ENCODE data around the gene TOLLIP. TPM values are rescaled to one million over a fixed set of nuclear protein-coding genes. Genes with fewer than 3 reads are reported as not detected.

The TOLLIP gene
- total RNA-seq, 5 donors from 2014 or later (not counting 1 experiment from before 2014, with no cell fraction given) = 44.4 to 54.1 (median 50.8) TPM

- no peak overlapping the region for H3K4me3 ChIP-seq (ENCODE audit: control insufficient read depth in 1 of 2, extremely low read depth in 1 of 2, low read length in 1 of 2)
- peaks cover 0 to 10% (median 4%) of the 10 kb centered on the region in 3 donors for H3K9me3 Mint-ChIP-seq
- peak overlapping the region; percentile 75 to 78 for H3K27ac Mint-ChIP-seq
- H3K27me3 ChIP-seq (replicated peaks in 1 of 2; ENCODE audit: control insufficient read depth in 2 of 2, extremely low read depth in 1 of 2, insufficient read depth in 2 of 2, low read length in 1 of 2) = no peaks in the 10 kb centered on the region
- no peaks in the 10 kb centered on the region for H3K9me3 ChIP-seq
- DNase-seq = peak in 3 of 35 experiments; percentile 17 to 25 (median 24)
- no peaks in the 10 kb centered on the region for H3K27me3 Mint-ChIP-seq
- peaks cover 10 to 13% of the 10 kb centered on the region in 2 experiments for H3K4me1 ChIP-seq (ENCODE audit: control insufficient read depth in 1 of 2, extremely low read depth in 1 of 2, insufficient read depth in 2 of 2, low read length in 2 of 2)
- no peak overlapping the region for H3K27ac ChIP-seq (ENCODE audit: low read length)
- ATAC-seq (replicated peaks in 1 of 4) = no peak
- ChIA-PET POLR2A (no interaction called here), CTCF (no interaction called here)
- H3K36me3 ChIP-seq (ENCODE audit: control insufficient read depth in 2 of 2, extremely low read depth in 1 of 2, insufficient read depth in 1 of 2, low read length in 1 of 2) = no peaks in the 10 kb centered on the region
- WGBS (ENCODE audit: insufficient coverage) = 88% methylated on average over 21 of the region's 33 CpGs
- H3K4me3 Mint-ChIP-seq = peak overlapping the region in 2 of 3 donors; percentile 55 to 71
- H3K36me3 Mint-ChIP-seq = no peaks in the 10 kb centered on the region
- H3K4me1 Mint-ChIP-seq = peaks cover 12 to 20% (median 19%) of the 10 kb centered on the region in 3 donors
Observed at GRCh38 chr11:1338201-1339065, 29.0 kb upstream of the TOLLIP start.

DNA sequence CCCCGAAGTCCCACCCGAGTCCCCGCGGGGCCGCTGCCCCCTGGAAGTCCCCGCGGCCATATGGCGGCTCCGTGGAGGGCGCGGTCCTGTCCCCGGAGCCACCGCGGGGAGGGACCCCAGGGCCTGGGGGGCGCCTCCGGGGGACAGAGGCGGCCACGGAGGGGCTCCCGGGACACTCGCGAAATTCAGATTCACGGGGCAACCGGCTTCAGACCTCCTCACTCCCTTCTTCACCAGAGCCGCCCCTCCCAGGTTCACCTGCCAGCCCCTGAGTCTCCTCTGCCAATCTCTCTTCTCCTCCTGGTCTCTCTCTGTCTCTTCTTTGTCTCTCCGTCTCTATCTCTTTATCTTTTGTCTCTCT is 28.2 kb upstream of the TOLLIP start:
- Histone ChIP-seq H3K36me3 (ENCODE audit: control insufficient read depth in 2 of 2, extremely low read depth in 1 of 2, insufficient read depth in 1 of 2, low read length in 1 of 2) (no peaks in the 10 kb centered on the region), H3K4me3 (ENCODE audit: control insufficient read depth in 1 of 2, extremely low read depth in 1 of 2, low read length in 1 of 2) (no peak overlapping the region), H3K4me1 (ENCODE audit: control insufficient read depth in 1 of 2, extremely low read depth in 1 of 2, insufficient read depth in 2 of 2, low read length in 2 of 2) (peaks cover 10 to 13% of the 10 kb centered on the region in 2 experiments), H3K9me3 (no peaks in the 10 kb centered on the region), H3K27me3 (replicated peaks in 1 of 2; ENCODE audit: control insufficient read depth in 2 of 2, extremely low read depth in 1 of 2, insufficient read depth in 2 of 2, low read length in 1 of 2) (no peaks in the 10 kb centered on the region), H3K27ac (ENCODE audit: low read length) (no peak overlapping the region)
- 58% methylated on average over 23 of the region's 25 CpGs for WGBS (ENCODE audit: insufficient coverage)
- peak overlapping the region in 2 of 3 donors; percentile 59 to 71 for H3K4me3 Mint-ChIP-seq
- H3K36me3 Mint-ChIP-seq = no peaks in the 10 kb centered on the region
- POLR2A ChIA-PET = no interaction called here
- H3K27ac Mint-ChIP-seq = peak overlapping the region; percentile 75 to 78
- CTCF ChIA-PET = no interaction called here
- no peak for ATAC-seq (replicated peaks in 1 of 4)
- H3K4me1 Mint-ChIP-seq = peaks cover 12 to 22% (median 19%) of the 10 kb centered on the region in 3 donors
- peak in 1 of 35 experiments; percentile 33 for DNase-seq
- H3K9me3 Mint-ChIP-seq = peaks cover 0 to 10% (median 4%) of the 10 kb centered on the region in 3 donors
- no peaks in the 10 kb centered on the region for H3K27me3 Mint-ChIP-seq

DNA sequence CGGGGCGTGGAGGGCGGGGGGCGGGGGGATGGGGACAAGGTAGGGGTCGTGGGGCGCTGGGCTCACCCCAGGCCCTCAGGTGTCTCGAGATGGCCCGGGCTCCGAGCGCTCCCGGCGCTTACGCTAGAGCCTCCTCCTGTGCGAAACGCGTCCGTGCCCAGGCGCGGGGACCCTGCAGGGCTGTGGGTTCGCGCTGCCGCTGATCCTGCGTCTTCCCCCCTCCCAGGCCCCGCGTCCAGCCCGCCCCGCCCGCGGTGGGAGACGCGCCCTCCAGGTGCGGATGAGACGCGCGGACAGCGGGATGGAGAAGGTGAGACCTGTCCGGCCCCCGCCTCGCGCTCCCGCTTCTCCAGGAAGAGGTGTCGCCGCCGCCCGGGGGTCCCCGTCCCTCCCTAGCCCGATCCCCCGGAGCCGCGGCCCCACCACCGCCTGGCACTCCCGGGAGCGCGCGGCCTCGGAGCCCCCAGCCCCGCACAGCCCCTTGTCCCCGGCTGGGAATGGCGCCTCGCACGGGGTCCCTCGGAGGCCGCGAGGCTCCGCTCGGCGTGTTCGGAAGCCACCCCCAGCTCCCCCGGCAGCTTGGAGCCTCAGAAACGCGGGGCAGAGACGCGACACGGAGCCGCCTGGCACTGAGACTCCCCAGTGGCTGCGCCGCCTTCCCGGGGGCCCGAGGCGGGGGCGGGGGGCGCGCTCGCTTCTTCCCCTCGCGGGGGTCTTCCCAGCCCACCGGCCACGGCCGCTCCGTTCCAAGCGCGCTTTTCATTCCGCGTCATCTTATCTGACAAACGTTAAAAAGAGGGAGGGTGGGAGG is 27.6 kb upstream of the TOLLIP start:
- H3K9me3 Mint-ChIP-seq = peaks cover 0 to 10% (median 4%) of the 10 kb centered on the region in 3 donors
- Histone ChIP-seq H3K27ac (ENCODE audit: low read length) (no peak overlapping the region), H3K9me3 (no peaks in the 10 kb centered on the region), H3K27me3 (replicated peaks in 1 of 2; ENCODE audit: control insufficient read depth in 2 of 2, extremely low read depth in 1 of 2, insufficient read depth in 2 of 2, low read length in 1 of 2) (no peaks in the 10 kb centered on the region), H3K4me3 (ENCODE audit: control insufficient read depth in 1 of 2, extremely low read depth in 1 of 2, low read length in 1 of 2) (peak overlapping the region in 1 of 2 donors; percentile 24), H3K36me3 (ENCODE audit: control insufficient read depth in 2 of 2, extremely low read depth in 1 of 2, insufficient read depth in 1 of 2, low read length in 1 of 2) (no peaks in the 10 kb centered on the region), H3K4me1 (ENCODE audit: control insufficient read depth in 1 of 2, extremely low read depth in 1 of 2, insufficient read depth in 2 of 2, low read length in 2 of 2) (peaks cover 10 to 13% of the 10 kb centered on the region in 2 experiments)
- ChIA-PET CTCF (no interaction called here), POLR2A (no interaction called here)
- DNase-seq (peak in 33 of 35 experiments; percentile 17 to 72 (median 43)), ATAC-seq (replicated peaks in 1 of 4) (peak; percentile 51 to 78 (median 56))
- 18% methylated on average over 87 of the region's 95 CpGs for WGBS (ENCODE audit: insufficient coverage)
- no peak overlapping the region for H3K27ac Mint-ChIP-seq
- H3K27me3 Mint-ChIP-seq = no peaks in the 10 kb centered on the region
- H3K4me3 Mint-ChIP-seq = no peak overlapping the region
- H3K4me1 Mint-ChIP-seq = peaks cover 12 to 26% (median 19%) of the 10 kb centered on the region in 3 donors
- H3K36me3 Mint-ChIP-seq = no peaks in the 10 kb centered on the region

- Histone ChIP-seq H3K4me3 (ENCODE audit: control insufficient read depth in 1 of 2, extremely low read depth in 1 of 2, low read length in 1 of 2) (peak overlapping the region; percentile 38 to 48), H3K4me1 (ENCODE audit: control insufficient read depth in 1 of 2, extremely low read depth in 1 of 2, insufficient read depth in 2 of 2, low read length in 2 of 2) (peaks cover 10 to 13% of the 10 kb centered on the region in 2 experiments), H3K36me3 (ENCODE audit: control insufficient read depth in 2 of 2, extremely low read depth in 1 of 2, insufficient read depth in 1 of 2, low read length in 1 of 2) (no peaks in the 10 kb centered on the region), H3K27me3 (replicated peaks in 1 of 2; ENCODE audit: control insufficient read depth in 2 of 2, extremely low read depth in 1 of 2, insufficient read depth in 2 of 2, low read length in 1 of 2) (no peaks in the 10 kb centered on the region), H3K9me3 (no peaks in the 10 kb centered on the region), H3K27ac (ENCODE audit: low read length) (peak overlapping the region; percentile 27)
- Mint-ChIP-seq H3K36me3 (no peaks in the 10 kb centered on the region), H3K27me3 (no peaks in the 10 kb centered on the region), H3K4me1 (peaks cover 12 to 26% (median 19%) of the 10 kb centered on the region in 3 donors), H3K4me3 (peak overlapping the region; percentile 77 to 78 (median 78)), H3K9me3 (peaks cover 0 to 10% (median 4%) of the 10 kb centered on the region in 3 donors), H3K27ac (peak overlapping the region; percentile 51 to 89)
- ATAC-seq (replicated peaks in 1 of 4) = peak; percentile 54 to 76 (median 67)
- CTCF ChIA-PET = interaction anchor here in 1 of 2 donors (1.2 kb wide), 1 partner anchor 15 kb away, joined by 3 read pairs; no protein-coding TSS in a partner anchor
- 0% methylated on average over 29 of the region's 66 CpGs for WGBS (ENCODE audit: insufficient coverage)
- POLR2A ChIA-PET = no interaction called here
- peak; percentile 21 to 80 (median 50) for DNase-seq
Observed at GRCh38 chr11:1335811-1336761, 26.7 kb upstream of the TOLLIP start.

- ATAC-seq (replicated peaks in 1 of 4) (no peak), DNase-seq (no peak)
- no peaks in the 10 kb centered on the region for H3K27me3 Mint-ChIP-seq
- ChIA-PET CTCF (interaction anchor here in 1 of 2 donors (1.2 kb wide), 1 partner anchor 14 kb away, joined by 3 read pairs; no protein-coding TSS in a partner anchor), POLR2A (no interaction called here)
- Histone ChIP-seq H3K9me3 (no peaks in the 10 kb centered on the region), H3K36me3 (ENCODE audit: control insufficient read depth in 2 of 2, extremely low read depth in 1 of 2, insufficient read depth in 1 of 2, low read length in 1 of 2) (no peaks in the 10 kb centered on the region), H3K4me1 (ENCODE audit: control insufficient read depth in 1 of 2, extremely low read depth in 1 of 2, insufficient read depth in 2 of 2, low read length in 2 of 2) (peaks cover 10 to 13% of the 10 kb centered on the region in 2 experiments), H3K27me3 (replicated peaks in 1 of 2; ENCODE audit: control insufficient read depth in 2 of 2, extremely low read depth in 1 of 2, insufficient read depth in 2 of 2, low read length in 1 of 2) (no peaks in the 10 kb centered on the region), H3K4me3 (ENCODE audit: control insufficient read depth in 1 of 2, extremely low read depth in 1 of 2, low read length in 1 of 2) (peak overlapping the region; percentile 38 to 48), H3K27ac (ENCODE audit: low read length) (no peak overlapping the region)
- H3K9me3 Mint-ChIP-seq = peaks cover 0 to 10% (median 4%) of the 10 kb centered on the region in 3 donors
- H3K4me1 Mint-ChIP-seq = peaks cover 12 to 26% (median 19%) of the 10 kb centered on the region in 3 donors
- 73% methylated on average over 8 of the region's 10 CpGs for WGBS (ENCODE audit: insufficient coverage)
- no peaks in the 10 kb centered on the region for H3K36me3 Mint-ChIP-seq
- H3K27ac Mint-ChIP-seq = peak overlapping the region; percentile 12 to 89
- peak overlapping the region; percentile 77 to 78 (median 78) for H3K4me3 Mint-ChIP-seq
Observed at GRCh38 chr11:1335264-1335810, 25.9 kb upstream of the TOLLIP start.

Data from T-cell (primary cell).